Upper lobe of right lung (tissue), 1 donor: ENCODE results near the gene CIAO2A. TPM values are rescaled to one million over a fixed set of nuclear protein-coding genes. Genes with fewer than 3 reads are reported as not detected.

Experiments
- ATAC-seq: fragments of 200-7000 bp; cut with Tn5 transposase; one replicate; pipeline ENCODE4 v1.9.1; 2020; ENCODE audit warnings: mild to moderate bottlenecking, moderate library complexity
- DNase-seq: peaks from one replicate; pipeline ENCODE4 v3.0.0-alpha.2; 2020
- H3K27ac ChIP-seq: fragments of 200-600 bp; one replicate; pipeline ENCODE4 v1.8.0; 2022
- H3K27me3 ChIP-seq: fragments of 200-600 bp; one replicate; pipeline ENCODE4 v1.8.0; 2022; ENCODE audit warnings: mild to moderate bottlenecking
- H3K36me3 ChIP-seq: fragments of 200-600 bp; one replicate; pipeline ENCODE4 v1.8.0; 2022
- H3K4me1 ChIP-seq: fragments of 200-600 bp; one replicate; pipeline ENCODE4 v1.8.0; 2022
- H3K4me3 ChIP-seq: fragments of 200-600 bp; one replicate; pipeline ENCODE4 v1.8.0; 2022; ENCODE audit warnings: mild to moderate bottlenecking
- H3K9me3 ChIP-seq: fragments of 200-600 bp; one replicate; pipeline ENCODE4 v1.8.0; 2022
- CTCF ChIP-seq: fragments of 200-600 bp; IDR thresholded peaks from one replicate; pipeline ENCODE4 v1.8.0; 2022; ENCODE audit warnings: antibody characterized with exemption
- intact Hi-C: fragments of 100-400 bp; cut with DNase I; formaldehyde crosslinking; loops from one replicate; pipeline ENCODE4 v1.11.0; 2022
- total RNA-seq: library from RNA; stranded (reverse); fragmentation: NEBNext Ultra II Directional; extraction: Animal tissue kit (Norgen Biotek cat#: 25700); gene quantifications from one replicate; pipeline ENCODE4 v1.2.1, GENCODE V29; 2021
- donor health status: DM: no; HTN: yes; CAD: no; lungs with severe emphysema.

CIAO2A gene
- total RNA-seq, 1 donor from 2014 or later, result 54.9 TPM

DNA sequence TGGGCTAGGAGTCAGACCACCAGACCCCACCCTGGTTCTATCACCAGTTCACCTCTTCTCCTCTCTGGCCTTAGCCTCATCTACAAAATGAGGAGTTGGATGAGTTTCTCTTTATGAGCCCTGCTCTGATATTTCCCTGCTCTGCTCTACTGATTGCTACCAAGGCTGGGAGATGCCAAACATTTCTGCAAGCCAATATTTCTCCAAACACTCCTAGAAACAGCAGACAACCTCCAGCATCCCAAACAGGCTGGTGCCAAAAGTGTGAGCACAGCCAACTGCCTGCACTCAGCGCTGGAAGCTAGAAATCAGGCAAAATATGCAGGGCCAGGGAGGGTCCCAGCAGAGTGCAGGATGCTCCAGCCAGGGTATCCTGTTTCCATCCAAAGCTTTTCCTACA, 58.1 kb downstream of the CIAO2A start:
- ATAC-seq (no peak), DNase-seq (no peak)
- intact Hi-C loops, result no loop called here

GRCh38 chr15:64034519-64034918, 59.1 kb downstream of the CIAO2A start:
- no peaks in the 10 kb centered on the region for H3K4me1 ChIP-seq
- H3K9me3 ChIP-seq, result no peaks in the 10 kb centered on the region
- no peak for TF ChIP-seq CTCF
- no peak for DNase-seq
- H3K27me3 ChIP-seq, result no peaks in the 10 kb centered on the region
- H3K27ac ChIP-seq, result no peak overlapping the region
- H3K36me3 ChIP-seq, result no peaks in the 10 kb centered on the region
- ATAC-seq, result no peak
- no peak overlapping the region for H3K4me3 ChIP-seq
- intact Hi-C loops, result no loop called here

More for the DNA sequence above, 58.1 kb downstream of the CIAO2A start:
- no peak overlapping the region for H3K4me3 ChIP-seq
- no peak overlapping the region for H3K27ac ChIP-seq
- H3K9me3 ChIP-seq, result no peaks in the 10 kb centered on the region
- no peak for TF ChIP-seq CTCF
- no peaks in the 10 kb centered on the region for H3K4me1 ChIP-seq
- no peaks in the 10 kb centered on the region for H3K27me3 ChIP-seq
- H3K36me3 ChIP-seq, result peaks cover 3% of the 10 kb centered on the region

DNA sequence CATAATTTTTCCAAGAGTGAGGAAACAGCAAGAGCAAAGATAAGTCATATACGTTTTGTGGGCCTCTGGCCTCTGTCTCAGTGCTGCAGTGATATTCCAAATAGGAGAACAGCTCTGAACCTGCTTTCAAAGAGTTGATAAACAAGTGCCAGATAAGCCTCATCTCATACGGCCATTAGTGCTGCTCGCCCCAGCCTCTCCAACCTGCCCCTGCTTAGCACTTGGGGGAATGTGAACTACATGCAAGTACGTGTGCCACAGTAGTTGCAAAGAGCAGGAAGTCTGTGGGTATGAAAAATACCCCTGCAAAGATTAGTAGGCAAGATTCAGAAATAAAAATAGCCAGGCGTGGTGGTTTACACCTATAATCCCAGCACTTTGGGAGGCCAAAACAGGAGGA, 61.3 kb downstream of the CIAO2A start:
- intact Hi-C loops, result no loop called here
- H3K4me1 ChIP-seq, result peaks cover 9% of the 10 kb centered on the region
- no peaks in the 10 kb centered on the region for H3K9me3 ChIP-seq
- ATAC-seq, result no peak
- no peak overlapping the region for H3K27ac ChIP-seq
- DNase-seq, result no peak
- no peaks in the 10 kb centered on the region for H3K36me3 ChIP-seq
- TF ChIP-seq CTCF, result no peak
- no peaks in the 10 kb centered on the region for H3K27me3 ChIP-seq
- H3K4me3 ChIP-seq, result no peak overlapping the region

GRCh38 chr15:64030123-64030522, 63.5 kb downstream of the CIAO2A start:
- DNase-seq (no peak), ATAC-seq (no peak)
- no peaks in the 10 kb centered on the region for H3K36me3 ChIP-seq
- intact Hi-C loops, result no loop called here
- peaks cover 12% of the 10 kb centered on the region for H3K4me1 ChIP-seq
- no peaks in the 10 kb centered on the region for H3K27me3 ChIP-seq
- H3K9me3 ChIP-seq, result no peaks in the 10 kb centered on the region
- no peak overlapping the region for H3K4me3 ChIP-seq
- no peak overlapping the region for H3K27ac ChIP-seq
- no peak for TF ChIP-seq CTCF

- no peak for ATAC-seq
- Histone ChIP-seq H3K9me3 (no peaks in the 10 kb centered on the region), H3K27ac (no peak overlapping the region), H3K36me3 (no peaks in the 10 kb centered on the region), H3K27me3 (no peaks in the 10 kb centered on the region), H3K4me3 (no peak overlapping the region), H3K4me1 (peaks cover 12% of the 10 kb centered on the region)
- intact Hi-C loops, result no loop called here
- no peak for DNase-seq
- TF ChIP-seq CTCF, result no peak
Measured at GRCh38 chr15:64029633-64030032, 64.0 kb downstream of the CIAO2A start.

GRCh38 chr15:64029110-64029509, 64.5 kb downstream of the CIAO2A start:
- H3K4me1 ChIP-seq, result peaks cover 12% of the 10 kb centered on the region
- H3K36me3 ChIP-seq, result no peaks in the 10 kb centered on the region
- no peak overlapping the region for H3K4me3 ChIP-seq
- no peaks in the 10 kb centered on the region for H3K9me3 ChIP-seq
- peak; percentile 28 for ATAC-seq
- no peak for DNase-seq
- intact Hi-C loops, result no loop called here
- no peak overlapping the region for H3K27ac ChIP-seq
- no peaks in the 10 kb centered on the region for H3K27me3 ChIP-seq
- no peak for TF ChIP-seq CTCF
